ENCODE results near the gene GRIA1. TPM values are rescaled to one million over a fixed set of nuclear protein-coding genes. Genes with fewer than 3 reads are reported as not detected.

GRIA1 gene
- total RNA-seq, 3 donors from 2014 or later = 0.33 to 0.88 TPM; not detected in 1

GRCh38 chr5:153777681-153778581 lies 287.5 kb downstream of the GRIA1 start:
- H3K4me3 ChIP-seq = no peak overlapping the region
- H3K9me3 ChIP-seq = no peaks in the 10 kb centered on the region
- TF ChIP-seq, protein P1, sequence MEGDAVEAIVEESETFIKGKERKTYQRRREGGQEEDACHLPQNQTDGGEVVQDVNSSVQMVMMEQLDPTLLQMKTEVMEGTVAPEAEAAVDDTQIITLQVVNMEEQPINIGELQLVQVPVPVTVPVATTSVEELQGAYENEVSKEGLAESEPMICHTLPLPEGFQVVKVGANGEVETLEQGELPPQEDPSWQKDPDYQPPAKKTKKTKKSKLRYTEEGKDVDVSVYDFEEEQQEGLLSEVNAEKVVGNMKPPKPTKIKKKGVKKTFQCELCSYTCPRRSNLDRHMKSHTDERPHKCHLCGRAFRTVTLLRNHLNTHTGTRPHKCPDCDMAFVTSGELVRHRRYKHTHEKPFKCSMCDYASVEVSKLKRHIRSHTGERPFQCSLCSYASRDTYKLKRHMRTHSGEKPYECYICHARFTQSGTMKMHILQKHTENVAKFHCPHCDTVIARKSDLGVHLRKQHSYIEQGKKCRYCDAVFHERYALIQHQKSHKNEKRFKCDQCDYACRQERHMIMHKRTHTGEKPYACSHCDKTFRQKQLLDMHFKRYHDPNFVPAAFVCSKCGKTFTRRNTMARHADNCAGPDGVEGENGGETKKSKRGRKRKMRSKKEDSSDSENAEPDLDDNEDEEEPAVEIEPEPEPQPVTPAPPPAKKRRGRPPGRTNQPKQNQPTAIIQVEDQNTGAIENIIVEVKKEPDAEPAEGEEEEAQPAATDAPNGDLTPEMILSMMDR (IDR thresholded peaks at IDR 0.05) = no peak
- TF ChIP-seq POLR2AphosphoS5 (IDR thresholded peaks at IDR 0.05) (no peak), POLR2A (IDR thresholded peaks at IDR 0.05) (no peak)
- H3K36me3 ChIP-seq = no peaks in the 10 kb centered on the region
- no peak for DNase-seq (ENCODE audit: low spot score in 2 of 2)
- H3K4me1 ChIP-seq = no peaks in the 10 kb centered on the region
- intact Hi-C loops (cut with DNase I; ENCODE audit: low total_unique reads) = no loop called here
- no peak overlapping the region for H3K27ac ChIP-seq
- no peaks in the 10 kb centered on the region for H3K27me3 ChIP-seq

GRCh38 chr5:153779836-153780235 lies 289.4 kb downstream of the GRIA1 start:
- TF ChIP-seq, protein P1 (IDR thresholded peaks at IDR 0.05) = no peak
- no peak for TF ChIP-seq POLR2AphosphoS5 (IDR thresholded peaks at IDR 0.05)
- TF ChIP-seq POLR2A (IDR thresholded peaks at IDR 0.05) = no peak
- H3K4me3 ChIP-seq = no peak overlapping the region
- no peak overlapping the region for H3K27ac ChIP-seq
- no peaks in the 10 kb centered on the region for H3K36me3 ChIP-seq
- DNase-seq (ENCODE audit: low spot score in 2 of 2) = no peak
- H3K27me3 ChIP-seq = no peaks in the 10 kb centered on the region
- H3K9me3 ChIP-seq = no peaks in the 10 kb centered on the region
- intact Hi-C loops (cut with DNase I; ENCODE audit: low total_unique reads) = no loop called here
- H3K4me1 ChIP-seq = no peaks in the 10 kb centered on the region

- intact Hi-C loops (cut with DNase I; ENCODE audit: low total_unique reads) = no loop called here
- Histone ChIP-seq H3K27ac (no peak overlapping the region), H3K36me3 (no peaks in the 10 kb centered on the region), H3K4me3 (no peak overlapping the region), H3K27me3 (no peaks in the 10 kb centered on the region), H3K9me3 (no peaks in the 10 kb centered on the region), H3K4me1 (no peaks in the 10 kb centered on the region)
- TF ChIP-seq POLR2A (IDR thresholded peaks at IDR 0.05) (no peak), POLR2AphosphoS5 (IDR thresholded peaks at IDR 0.05) (no peak)
- TF ChIP-seq, protein P1 (IDR thresholded peaks at IDR 0.05) = no peak
- no peak for DNase-seq (ENCODE audit: low spot score in 2 of 2)
Measured at GRCh38 chr5:153780876-153781705, 290.6 kb downstream of the GRIA1 start.

- H3K27ac ChIP-seq = no peak overlapping the region
- no peaks in the 10 kb centered on the region for H3K27me3 ChIP-seq
- no peaks in the 10 kb centered on the region for H3K36me3 ChIP-seq
- intact Hi-C loops (cut with DNase I; ENCODE audit: low total_unique reads) = no loop called here
- H3K4me1 ChIP-seq = no peaks in the 10 kb centered on the region
- no peaks in the 10 kb centered on the region for H3K9me3 ChIP-seq
- DNase-seq (ENCODE audit: low spot score in 2 of 2) = no peak
- H3K4me3 ChIP-seq = no peak overlapping the region
- TF ChIP-seq, protein P1 (IDR thresholded peaks at IDR 0.05) = no peak
- TF ChIP-seq POLR2A (IDR thresholded peaks at IDR 0.05) (no peak), POLR2AphosphoS5 (IDR thresholded peaks at IDR 0.05) (no peak)
Measured at GRCh38 chr5:153782589-153783361, 292.3 kb downstream of the GRIA1 start.

All from breast epithelium (tissue), 4 donors.